ENCODE results near the gene GMPR. TPM values are rescaled to one million over a fixed set of nuclear protein-coding genes. Genes with fewer than 3 reads are reported as not detected.

The GMPR gene
- total RNA-seq, 2 experiments from 2014 or later: 1.4 to 1.6 TPM

GRCh38 chr6:16238963-16239797 lies 793 bp downstream of the GMPR start:
- POLR2A ChIA-PET: no interaction called here
- ATAC-seq (no peak), DNase-seq (peak; percentile 48)
- peak overlapping the region; percentile 74 for H3K4me3 Mint-ChIP-seq
- peak overlapping the region; percentile 8 for H3K27ac Mint-ChIP-seq
- H3K4me1 Mint-ChIP-seq: peaks cover 25% of the 10 kb centered on the region
- CTCF ChIA-PET: interaction anchor here (0.8 to 1.1 kb wide), 3 partner anchors 59 to 314 kb away, joined by 3 read pairs; no protein-coding TSS in a partner anchor
- H3K9me3 Mint-ChIP-seq (ENCODE audit: low read depth): no peaks in the 10 kb centered on the region
- H3K27me3 Mint-ChIP-seq: peaks cover 29% of the 10 kb centered on the region
- intact Hi-C loops (cut with DNase I, micrococcal nuclease): loop anchor here in 1 of 2 experiments (1.0 kb wide), 1 partner anchor 79 kb away; no protein-coding TSS in a partner anchor
- no peaks in the 10 kb centered on the region for H3K36me3 Mint-ChIP-seq (ENCODE audit: low read depth)

- intact Hi-C loops (cut with DNase I, micrococcal nuclease): no loop called here
- ChIA-PET POLR2A (no interaction called here), CTCF (interaction anchor here (0.6 to 1.7 kb wide), 5 partner anchors 60 to 314 kb away, joined by 3 to 4 read pairs (median 3); no protein-coding TSS in a partner anchor)
- no peak overlapping the region for H3K4me3 Mint-ChIP-seq
- DNase-seq (no peak), ATAC-seq (no peak)
- H3K27me3 Mint-ChIP-seq: peaks cover 29% of the 10 kb centered on the region
- H3K4me1 Mint-ChIP-seq: peaks cover 25% of the 10 kb centered on the region
- H3K27ac Mint-ChIP-seq: no peak overlapping the region
- no peaks in the 10 kb centered on the region for H3K36me3 Mint-ChIP-seq (ENCODE audit: low read depth)
- H3K9me3 Mint-ChIP-seq (ENCODE audit: low read depth): no peaks in the 10 kb centered on the region
Measured at GRCh38 chr6:16239798-16240123, 1.4 kb downstream of the GMPR start.

GRCh38 chr6:16240589-16241320 lies 2.4 kb downstream of the GMPR start:
- CTCF ChIA-PET: interaction anchor here (0.6 to 1.7 kb wide), 3 partner anchors 78 to 594 kb away, joined by 3 to 4 read pairs (median 4); no protein-coding TSS in a partner anchor

GRCh38 chr6:16241321-16241689 lies 2.9 kb downstream of the GMPR start:
- CTCF ChIA-PET: interaction anchor here (1.7 kb wide), 1 partner anchor 77 kb away, joined by 4 read pairs; no protein-coding TSS in a partner anchor
- Mint-ChIP-seq H3K9me3 (ENCODE audit: low read depth) (no peaks in the 10 kb centered on the region), H3K4me1 (peaks cover 23% of the 10 kb centered on the region), H3K4me3 (no peak overlapping the region), H3K36me3 (ENCODE audit: low read depth) (no peaks in the 10 kb centered on the region), H3K27me3 (peaks cover 20% of the 10 kb centered on the region), H3K27ac (no peak overlapping the region)
- POLR2A ChIA-PET: no interaction called here
- ATAC-seq (no peak), DNase-seq (no peak)
- intact Hi-C loops (cut with DNase I, micrococcal nuclease): no loop called here

More at GRCh38 chr6:16240589-16241320, 2.4 kb downstream of the GMPR start:
- no peak for ATAC-seq
- Mint-ChIP-seq H3K4me1 (peaks cover 25% of the 10 kb centered on the region), H3K27me3 (peaks cover 24% of the 10 kb centered on the region), H3K36me3 (ENCODE audit: low read depth) (no peaks in the 10 kb centered on the region), H3K27ac (no peak overlapping the region), H3K9me3 (ENCODE audit: low read depth) (no peaks in the 10 kb centered on the region), H3K4me3 (no peak overlapping the region)
- intact Hi-C loops (cut with DNase I, micrococcal nuclease): no loop called here
- POLR2A ChIA-PET: no interaction called here
- DNase-seq: no peak

- no peaks in the 10 kb centered on the region for H3K36me3 Mint-ChIP-seq (ENCODE audit: low read depth)
- no peak for DNase-seq
- no peak for ATAC-seq
- no peak overlapping the region for H3K4me3 Mint-ChIP-seq
- peaks cover 10% of the 10 kb centered on the region for H3K27me3 Mint-ChIP-seq
- no peaks in the 10 kb centered on the region for H3K9me3 Mint-ChIP-seq (ENCODE audit: low read depth)
- H3K4me1 Mint-ChIP-seq: peaks cover 9% of the 10 kb centered on the region
- ChIA-PET POLR2A (no interaction called here), CTCF (interaction anchor here (0.7 to 1.2 kb wide), 3 partner anchors 528 to 620 kb away, joined by 3 to 4 read pairs (median 3); no protein-coding TSS in a partner anchor)
- H3K27ac Mint-ChIP-seq: no peak overlapping the region
- intact Hi-C loops (cut with DNase I, micrococcal nuclease): no loop called here
Measured at GRCh38 chr6:16243055-16243454, 4.7 kb downstream of the GMPR start.

- Mint-ChIP-seq H3K36me3 (ENCODE audit: low read depth) (no peaks in the 10 kb centered on the region), H3K27ac (no peak overlapping the region), H3K27me3 (peaks cover 10% of the 10 kb centered on the region), H3K9me3 (ENCODE audit: low read depth) (no peaks in the 10 kb centered on the region), H3K4me1 (peaks cover 7% of the 10 kb centered on the region), H3K4me3 (no peak overlapping the region)
- CTCF ChIA-PET: interaction anchor here (0.7 to 0.8 kb wide), 2 partner anchors 527 to 620 kb away, joined by 3 read pairs; no protein-coding TSS in a partner anchor
- intact Hi-C loops (cut with DNase I, micrococcal nuclease): no loop called here
- POLR2A ChIA-PET: no interaction called here
- ATAC-seq (no peak), DNase-seq (no peak)
Measured at GRCh38 chr6:16243664-16244063, 5.3 kb downstream of the GMPR start.

- Mint-ChIP-seq H3K27ac (no peak overlapping the region), H3K36me3 (ENCODE audit: low read depth) (no peaks in the 10 kb centered on the region), H3K27me3 (peaks cover 4% of the 10 kb centered on the region), H3K4me1 (no peaks in the 10 kb centered on the region), H3K4me3 (no peak overlapping the region), H3K9me3 (ENCODE audit: low read depth) (no peaks in the 10 kb centered on the region)
- ATAC-seq (no peak), DNase-seq (no peak)
- intact Hi-C loops (cut with DNase I, micrococcal nuclease): no loop called here
- CTCF ChIA-PET: no interaction called here
- POLR2A ChIA-PET: no interaction called here
Measured at GRCh38 chr6:16244446-16244845, 6.1 kb downstream of the GMPR start.

- H3K4me3 Mint-ChIP-seq: no peak overlapping the region
- no peaks in the 10 kb centered on the region for H3K9me3 Mint-ChIP-seq (ENCODE audit: low read depth)
- intact Hi-C loops (cut with DNase I, micrococcal nuclease): no loop called here
- CTCF ChIA-PET: no interaction called here
- no peaks in the 10 kb centered on the region for H3K36me3 Mint-ChIP-seq (ENCODE audit: low read depth)
- POLR2A ChIA-PET: no interaction called here
- no peaks in the 10 kb centered on the region for H3K4me1 Mint-ChIP-seq
- no peak for DNase-seq
- ATAC-seq: no peak
- no peak overlapping the region for H3K27ac Mint-ChIP-seq
- peaks cover 4% of the 10 kb centered on the region for H3K27me3 Mint-ChIP-seq
Measured at GRCh38 chr6:16244869-16245451, 6.6 kb downstream of the GMPR start.

- DNase-seq (no peak), ATAC-seq (no peak)
- Mint-ChIP-seq H3K36me3 (ENCODE audit: low read depth) (no peaks in the 10 kb centered on the region), H3K4me3 (no peak overlapping the region), H3K4me1 (no peaks in the 10 kb centered on the region), H3K27me3 (no peaks in the 10 kb centered on the region), H3K27ac (no peak overlapping the region), H3K9me3 (ENCODE audit: low read depth) (no peaks in the 10 kb centered on the region)
- intact Hi-C loops (cut with DNase I, micrococcal nuclease): no loop called here
- ChIA-PET CTCF (interaction anchor here (0.6 to 1.0 kb wide), 2 partner anchors 11 to 248 kb away, joined by 3 read pairs; no protein-coding TSS in a partner anchor), POLR2A (no interaction called here)
Measured at GRCh38 chr6:16248271-16248853, 10.0 kb downstream of the GMPR start.

- POLR2A ChIA-PET: no interaction called here
- no peaks in the 10 kb centered on the region for H3K36me3 Mint-ChIP-seq (ENCODE audit: low read depth)
Measured at GRCh38 chr6:16249971-16250370, 11.6 kb downstream of the GMPR start.

GRCh38 chr6:16251706-16252105 lies 13.3 kb downstream of the GMPR start:
- DNase-seq: no peak
- Mint-ChIP-seq H3K27me3 (no peaks in the 10 kb centered on the region), H3K4me3 (no peak overlapping the region), H3K9me3 (ENCODE audit: low read depth) (no peaks in the 10 kb centered on the region), H3K4me1 (no peaks in the 10 kb centered on the region), H3K27ac (no peak overlapping the region), H3K36me3 (ENCODE audit: low read depth) (no peaks in the 10 kb centered on the region)
- ATAC-seq: no peak
- intact Hi-C loops (cut with DNase I, micrococcal nuclease): no loop called here
- ChIA-PET POLR2A (no interaction called here), CTCF (no interaction called here)

More at GRCh38 chr6:16249971-16250370, 11.6 kb downstream of the GMPR start:
- no peaks in the 10 kb centered on the region for H3K4me1 Mint-ChIP-seq
- H3K27me3 Mint-ChIP-seq: no peaks in the 10 kb centered on the region
- DNase-seq: no peak
- ATAC-seq: no peak
- no peaks in the 10 kb centered on the region for H3K9me3 Mint-ChIP-seq (ENCODE audit: low read depth)
- CTCF ChIA-PET: no interaction called here
- no peak overlapping the region for H3K27ac Mint-ChIP-seq
- intact Hi-C loops (cut with DNase I, micrococcal nuclease): no loop called here
- H3K4me3 Mint-ChIP-seq: no peak overlapping the region
